GM12865 (cell line): ENCODE data around the gene UROC1.

Source experiments
- DNase-seq: peaks from one replicate; pipeline ENCODE4 v3.0.0; 2010; ENCODE audit warnings: low read depth
- H3K4me3 ChIP-seq: 2 replicates; pipeline ENCODE4 v1.5.1; 2011; ENCODE audit warnings: mild to moderate bottlenecking, low read depth, low read length, control low read depth
- CTCF ChIP-seq: IDR thresholded peaks from 2 replicates; pipeline ENCODE4 v1.5.1; 2011; ENCODE audit warnings: low read length, control low read depth, low read depth, inconsistent platforms; ENCODE audit not compliant: insufficient read depth; ENCODE audit errors: missing control alignments

The UROC1 gene

GRCh38 chr3:126461450-126462070 is 56.0 kb downstream of the UROC1 start:
- DNase-seq, result no peak
- no peak overlapping the region for H3K4me3 ChIP-seq
- no peak for TF ChIP-seq CTCF

DNA sequence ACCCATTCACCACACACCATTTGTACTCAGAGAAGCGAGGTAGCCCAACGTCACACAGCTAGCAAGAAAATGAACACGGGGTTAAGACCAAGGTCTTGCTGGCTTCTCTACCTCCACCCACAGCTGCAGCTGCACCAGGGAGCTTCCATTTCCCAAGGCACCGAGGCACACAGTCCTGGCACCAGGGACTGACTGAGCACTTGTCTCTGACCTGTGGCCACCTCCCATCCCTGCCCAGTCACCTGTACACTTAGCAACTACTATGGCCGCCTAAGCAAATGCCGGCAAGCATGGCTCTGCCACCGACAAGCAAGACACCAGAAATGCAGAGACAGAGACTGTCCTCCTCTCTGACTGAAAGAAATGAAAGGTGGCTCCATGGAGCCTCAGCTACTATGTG is 57.2 kb downstream of the UROC1 start:
- no peak for TF ChIP-seq CTCF
- DNase-seq, result no peak

GRCh38 chr3:126459763-126460127 is 57.8 kb downstream of the UROC1 start:
- H3K4me3 ChIP-seq, result no peak overlapping the region
- DNase-seq, result no peak
- TF ChIP-seq CTCF, result no peak

More for the DNA sequence above, 57.2 kb downstream of the UROC1 start:
- no peak overlapping the region for H3K4me3 ChIP-seq

DNA sequence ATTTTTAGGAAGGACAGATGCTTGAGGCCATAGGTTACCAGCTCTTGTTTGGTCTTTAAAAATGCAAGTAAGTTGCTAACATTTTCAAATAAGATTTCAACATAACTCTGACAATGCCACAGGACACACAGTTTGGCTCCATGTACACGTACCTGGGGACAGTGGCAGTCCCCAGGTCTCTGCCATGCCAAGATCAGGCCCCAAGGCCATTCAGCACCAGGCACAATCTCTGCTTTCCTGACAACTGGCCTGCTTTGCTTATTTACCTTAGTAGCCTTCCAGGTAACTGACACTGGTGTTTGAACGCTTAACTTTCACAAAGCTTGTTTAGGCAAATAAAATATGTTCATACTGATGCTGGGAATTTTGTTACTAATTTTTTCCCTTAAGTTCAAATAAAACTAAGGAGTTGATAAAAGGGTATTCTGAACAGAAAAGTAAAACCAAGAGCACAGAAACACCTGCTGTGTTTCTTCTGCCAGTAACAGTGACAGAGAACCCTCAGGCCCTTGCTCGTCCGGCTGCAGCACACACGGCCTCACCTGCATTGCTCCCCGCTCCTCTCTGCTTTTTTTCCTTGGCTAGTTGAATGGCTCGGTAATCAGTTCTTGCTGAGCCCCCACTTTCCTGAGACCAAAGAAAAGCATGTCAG is 58.3 kb downstream of the UROC1 start:
- no peak for DNase-seq
- H3K4me3 ChIP-seq, result no peak overlapping the region
- no peak for TF ChIP-seq CTCF

DNA sequence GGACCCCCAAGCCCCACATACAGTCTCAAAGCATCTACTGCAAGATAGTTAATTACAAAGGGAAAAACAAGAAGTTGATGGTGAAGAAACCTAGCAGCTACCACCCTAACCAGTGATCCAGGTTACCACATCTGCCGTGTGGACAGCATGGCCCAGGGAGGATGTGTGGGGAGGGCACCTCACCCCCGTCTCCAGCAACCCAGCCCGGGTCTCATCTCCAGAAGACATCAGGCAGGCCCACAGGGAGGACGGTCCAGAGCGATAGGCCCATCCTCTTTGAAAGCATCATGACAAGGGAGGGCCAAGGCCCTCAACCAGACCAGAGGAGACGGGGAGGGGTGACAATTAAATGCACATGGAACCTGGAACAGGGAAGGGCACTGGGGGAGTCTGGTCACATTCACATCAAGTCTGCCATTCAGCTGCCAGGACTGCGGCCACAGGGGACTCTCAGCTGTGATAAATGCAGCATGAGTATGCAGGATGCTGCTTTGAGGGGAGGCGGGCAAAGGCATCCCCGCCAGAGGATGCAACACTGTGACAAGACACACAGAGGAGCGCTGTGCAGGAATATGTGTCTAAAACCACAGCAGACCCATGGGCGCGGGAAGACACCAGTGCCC is 60.7 kb downstream of the UROC1 start:
- TF ChIP-seq CTCF, result no peak
- no peak overlapping the region for H3K4me3 ChIP-seq

DNA sequence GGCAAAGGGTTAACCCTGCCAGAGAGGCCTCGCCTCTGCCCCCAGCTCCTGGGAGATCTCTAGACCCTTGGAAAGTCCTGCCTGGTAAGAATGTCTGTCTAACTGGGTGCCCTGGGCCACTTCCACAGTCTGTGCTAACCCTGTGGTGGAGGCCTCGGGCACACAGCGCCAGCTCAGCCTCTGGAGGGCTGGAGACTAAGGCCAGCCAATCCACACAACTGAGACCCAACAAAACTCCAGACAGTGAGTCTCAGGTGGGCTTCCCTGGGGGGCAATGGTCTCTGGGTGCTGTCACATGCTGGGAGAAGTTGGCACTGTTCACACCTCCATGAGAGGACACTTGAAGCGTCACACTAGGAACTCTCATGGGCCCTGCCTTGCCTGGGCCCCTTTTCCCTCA is 61.4 kb downstream of the UROC1 start:
- no peak for DNase-seq
- no peak for TF ChIP-seq CTCF
- no peak overlapping the region for H3K4me3 ChIP-seq

More for the DNA sequence above, 60.7 kb downstream of the UROC1 start:
- DNase-seq, result no peak
